ENCODE data around the gene SARS1. TPM values are rescaled to one million over a fixed set of nuclear protein-coding genes. Genes with fewer than 3 reads are reported as not detected.
A peak's percentile ranks its signal among the peaks of the same experiment; 100 is the strongest.

The SARS1 gene
- total and polyA plus RNA-seq, 7 experiments from 2014 or later, result 110 to 179 (median 135) TPM

DNA sequence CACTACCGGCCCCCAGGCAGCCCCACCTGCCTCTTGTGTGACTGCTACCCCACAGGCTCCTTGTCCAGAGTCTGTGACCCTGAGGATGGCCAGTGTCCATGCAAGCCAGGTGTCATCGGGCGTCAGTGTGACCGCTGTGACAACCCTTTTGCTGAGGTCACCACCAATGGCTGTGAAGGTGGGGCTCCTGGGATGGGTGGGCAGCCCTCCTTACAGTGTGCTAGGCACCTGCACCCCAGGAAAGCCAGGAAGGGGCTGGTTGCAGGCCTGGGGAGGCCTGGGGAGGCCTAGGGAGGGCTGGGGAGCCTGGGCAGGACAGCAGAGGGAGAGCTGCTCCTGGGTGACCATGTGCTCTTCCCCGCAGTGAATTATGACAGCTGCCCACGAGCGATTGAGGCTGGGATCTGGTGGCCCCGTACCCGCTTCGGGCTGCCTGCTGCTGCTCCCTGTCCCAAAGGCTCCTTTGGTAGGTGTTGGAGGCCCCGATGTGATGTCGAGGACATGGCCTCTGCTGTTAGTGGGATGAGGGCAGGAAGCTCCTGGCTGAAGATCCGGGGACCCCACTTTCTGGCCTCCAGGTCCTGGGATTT lies 52.1 kb downstream of the SARS1 start:
- POLR2A ChIA-PET, result no interaction called here
- intact Hi-C loops (cut with micrococcal nuclease), result no loop called here
- DNase-seq, result no peak

DNA sequence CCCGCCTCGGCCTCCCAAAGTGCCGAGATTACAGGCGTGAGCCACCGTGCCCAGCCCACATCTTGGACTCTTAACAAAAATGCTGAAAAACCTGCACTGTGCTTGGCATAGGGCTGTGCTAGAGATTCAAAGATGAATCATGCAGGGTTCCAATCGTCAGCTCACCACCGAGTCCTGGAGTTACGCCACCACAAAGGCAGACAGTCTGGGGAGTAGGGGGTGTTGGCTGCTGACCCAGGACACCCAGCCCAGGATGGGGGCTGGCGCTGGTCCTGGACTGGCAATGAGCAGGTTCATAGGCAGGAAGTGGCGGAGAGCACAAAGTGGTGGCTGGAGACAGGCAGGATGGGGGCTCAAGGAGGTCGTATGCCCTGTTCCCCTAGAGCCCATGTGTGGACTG lies 53.2 kb downstream of the SARS1 start:
- no peaks in the 10 kb centered on the region for H3K27me3 ChIP-seq (ENCODE audit: control insufficient read depth in 2 of 2, insufficient read depth in 2 of 2, low read length in 2 of 2)
- DNase-seq (no peak), ATAC-seq (no peak)
- no peak overlapping the region for H3K27ac ChIP-seq (ENCODE audit: low read depth, low read length)
- H3K4me1 Mint-ChIP-seq, result peaks cover 0 to 9% (median 0%) of the 10 kb centered on the region in 7 donors
- peaks cover 0 to 4% (median 0%) of the 10 kb centered on the region in 5 donors for H3K36me3 Mint-ChIP-seq
- H3K9me3 Mint-ChIP-seq, result no peaks in the 10 kb centered on the region
- ChIA-PET POLR2A (no interaction called here), CTCF (interaction anchor here (1.2 kb wide), 1 partner anchor 265 kb away, joined by 5 read pairs; no protein-coding TSS in a partner anchor)
- H3K27me3 Mint-ChIP-seq, result no peaks in the 10 kb centered on the region
- no peaks in the 10 kb centered on the region for H3K36me3 ChIP-seq (ENCODE audit: control insufficient read depth in 2 of 3, insufficient read depth in 3 of 3, low read length in 3 of 3)
- H3K4me3 ChIP-seq (ENCODE audit: low read length), result no peak overlapping the region
- H3K4me1 ChIP-seq (ENCODE audit: control insufficient read depth in 2 of 2, insufficient read depth in 2 of 2, low read length in 2 of 2), result no peaks in the 10 kb centered on the region
- intact Hi-C loops (cut with micrococcal nuclease), result no loop called here
- no peak overlapping the region for H3K27ac Mint-ChIP-seq
- no peak overlapping the region for H3K4me3 Mint-ChIP-seq
- H3K9me3 ChIP-seq (ENCODE audit: control insufficient read depth in 2 of 3, low read length in 3 of 3), result no peaks in the 10 kb centered on the region

More for the DNA sequence above, 52.1 kb downstream of the SARS1 start:
- Histone ChIP-seq H3K27ac (ENCODE audit: low read depth, low read length) (no peak overlapping the region), H3K4me3 (ENCODE audit: low read length) (no peak overlapping the region), H3K4me1 (ENCODE audit: control insufficient read depth in 2 of 2, insufficient read depth in 2 of 2, low read length in 2 of 2) (no peaks in the 10 kb centered on the region), H3K27me3 (ENCODE audit: control insufficient read depth in 2 of 2, insufficient read depth in 2 of 2, low read length in 2 of 2) (no peaks in the 10 kb centered on the region), H3K36me3 (ENCODE audit: control insufficient read depth in 2 of 3, insufficient read depth in 3 of 3, low read length in 3 of 3) (no peaks in the 10 kb centered on the region), H3K9me3 (ENCODE audit: control insufficient read depth in 2 of 3, low read length in 3 of 3) (no peaks in the 10 kb centered on the region)
- CTCF ChIA-PET, result interaction anchor here (0.6 to 1.5 kb wide), 2 partner anchors 20 to 267 kb away, joined by 5 to 7 read pairs; no protein-coding TSS in a partner anchor
- Mint-ChIP-seq H3K9me3 (no peaks in the 10 kb centered on the region), H3K27me3 (no peaks in the 10 kb centered on the region), H3K4me3 (no peak overlapping the region), H3K36me3 (peaks cover 0 to 4% (median 0%) of the 10 kb centered on the region in 5 donors), H3K27ac (no peak overlapping the region), H3K4me1 (peaks cover 0 to 9% (median 0%) of the 10 kb centered on the region in 7 donors)
- no peak for ATAC-seq

DNA sequence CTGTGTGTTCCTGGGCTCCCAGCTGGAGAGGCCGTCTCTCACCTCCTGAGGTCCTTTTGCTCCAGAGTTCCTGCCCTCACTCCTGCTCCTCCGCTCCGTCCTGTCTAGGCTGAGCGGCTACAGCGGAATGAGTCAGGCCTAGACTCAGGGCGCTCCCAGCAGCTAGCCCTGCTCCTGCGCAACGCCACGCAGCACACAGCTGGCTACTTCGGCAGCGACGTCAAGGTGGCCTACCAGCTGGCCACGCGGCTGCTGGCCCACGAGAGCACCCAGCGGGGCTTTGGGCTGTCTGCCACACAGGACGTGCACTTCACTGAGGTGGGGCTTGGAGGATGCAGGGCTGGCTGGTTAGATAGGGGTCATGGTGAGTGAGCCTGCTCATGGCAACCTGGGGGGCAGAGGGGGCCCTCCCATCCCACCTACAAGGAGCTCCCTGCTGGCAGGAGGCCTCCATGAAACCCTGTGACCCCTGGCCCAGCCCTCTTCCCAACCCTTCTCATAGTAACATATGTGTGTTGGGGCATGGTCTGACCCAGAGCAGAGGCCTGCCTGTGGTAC lies 54.1 kb downstream of the SARS1 start:
- CTCF ChIA-PET, result interaction anchor here (0.7 kb wide), 1 partner anchor 268 kb away, joined by 3 read pairs; no protein-coding TSS in a partner anchor
- Mint-ChIP-seq H3K4me1 (peaks cover 0 to 9% (median 0%) of the 10 kb centered on the region in 7 donors), H3K4me3 (no peak overlapping the region), H3K27me3 (no peaks in the 10 kb centered on the region), H3K27ac (no peak overlapping the region), H3K9me3 (no peaks in the 10 kb centered on the region), H3K36me3 (peaks cover 0 to 4% (median 0%) of the 10 kb centered on the region in 5 donors)
- intact Hi-C loops (cut with micrococcal nuclease), result no loop called here
- Histone ChIP-seq H3K27me3 (ENCODE audit: control insufficient read depth in 2 of 2, insufficient read depth in 2 of 2, low read length in 2 of 2) (no peaks in the 10 kb centered on the region), H3K9me3 (ENCODE audit: control insufficient read depth in 2 of 3, low read length in 3 of 3) (no peaks in the 10 kb centered on the region), H3K4me3 (ENCODE audit: low read length) (no peak overlapping the region), H3K27ac (ENCODE audit: low read depth, low read length) (no peak overlapping the region), H3K36me3 (ENCODE audit: control insufficient read depth in 2 of 3, insufficient read depth in 3 of 3, low read length in 3 of 3) (no peaks in the 10 kb centered on the region), H3K4me1 (ENCODE audit: control insufficient read depth in 2 of 2, insufficient read depth in 2 of 2, low read length in 2 of 2) (no peaks in the 10 kb centered on the region)
- POLR2A ChIA-PET, result no interaction called here
- ATAC-seq (no peak), DNase-seq (no peak)

DNA sequence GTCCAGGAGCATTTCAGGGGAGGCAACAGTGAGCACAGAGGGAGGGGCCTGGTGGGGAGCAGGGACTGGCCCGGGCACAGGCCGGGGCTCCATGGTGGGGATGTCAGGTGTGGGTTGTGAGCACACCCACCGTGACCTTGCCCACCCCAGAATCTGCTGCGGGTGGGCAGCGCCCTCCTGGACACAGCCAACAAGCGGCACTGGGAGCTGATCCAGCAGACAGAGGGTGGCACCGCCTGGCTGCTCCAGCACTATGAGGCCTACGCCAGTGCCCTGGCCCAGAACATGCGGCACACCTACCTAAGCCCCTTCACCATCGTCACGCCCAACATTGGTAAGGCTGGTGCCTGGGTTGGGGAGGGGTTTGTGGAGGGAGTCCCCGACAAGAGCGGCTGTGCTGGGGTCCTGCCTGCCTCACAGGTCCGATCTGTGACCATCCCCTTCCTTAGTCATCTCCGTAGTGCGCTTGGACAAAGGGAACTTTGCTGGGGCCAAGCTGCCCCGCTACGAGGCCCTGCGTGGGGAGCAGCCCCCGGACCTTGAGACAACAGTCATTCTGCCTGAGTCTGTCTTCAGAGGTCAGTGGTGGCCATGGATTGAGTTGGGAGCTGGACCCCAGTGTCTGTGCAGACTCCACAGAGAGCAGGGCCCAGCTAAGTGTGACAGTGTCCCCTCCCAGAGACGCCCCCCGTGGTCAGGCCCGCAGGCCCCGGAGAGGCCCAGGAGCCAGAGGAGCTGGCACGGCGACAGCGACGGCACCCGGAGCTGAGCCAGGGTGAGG lies 54.9 kb downstream of the SARS1 start:
- Histone ChIP-seq H3K27me3 (ENCODE audit: control insufficient read depth in 2 of 2, insufficient read depth in 2 of 2, low read length in 2 of 2) (no peaks in the 10 kb centered on the region), H3K36me3 (ENCODE audit: control insufficient read depth in 2 of 3, insufficient read depth in 3 of 3, low read length in 3 of 3) (no peaks in the 10 kb centered on the region), H3K4me3 (ENCODE audit: low read length) (no peak overlapping the region), H3K4me1 (ENCODE audit: control insufficient read depth in 2 of 2, insufficient read depth in 2 of 2, low read length in 2 of 2) (no peaks in the 10 kb centered on the region), H3K27ac (ENCODE audit: low read depth, low read length) (no peak overlapping the region), H3K9me3 (ENCODE audit: control insufficient read depth in 2 of 3, low read length in 3 of 3) (no peaks in the 10 kb centered on the region)
- Mint-ChIP-seq H3K27me3 (no peaks in the 10 kb centered on the region), H3K4me3 (no peak overlapping the region), H3K4me1 (peaks cover 0 to 3% (median 0%) of the 10 kb centered on the region in 7 donors), H3K27ac (no peak overlapping the region), H3K36me3 (peaks cover 0 to 4% (median 0%) of the 10 kb centered on the region in 5 donors), H3K9me3 (no peaks in the 10 kb centered on the region)
- no peak for DNase-seq
- ChIA-PET POLR2A (no interaction called here), CTCF (no interaction called here)
- ATAC-seq, result no peak
- intact Hi-C loops (cut with micrococcal nuclease), result no loop called here

DNA sequence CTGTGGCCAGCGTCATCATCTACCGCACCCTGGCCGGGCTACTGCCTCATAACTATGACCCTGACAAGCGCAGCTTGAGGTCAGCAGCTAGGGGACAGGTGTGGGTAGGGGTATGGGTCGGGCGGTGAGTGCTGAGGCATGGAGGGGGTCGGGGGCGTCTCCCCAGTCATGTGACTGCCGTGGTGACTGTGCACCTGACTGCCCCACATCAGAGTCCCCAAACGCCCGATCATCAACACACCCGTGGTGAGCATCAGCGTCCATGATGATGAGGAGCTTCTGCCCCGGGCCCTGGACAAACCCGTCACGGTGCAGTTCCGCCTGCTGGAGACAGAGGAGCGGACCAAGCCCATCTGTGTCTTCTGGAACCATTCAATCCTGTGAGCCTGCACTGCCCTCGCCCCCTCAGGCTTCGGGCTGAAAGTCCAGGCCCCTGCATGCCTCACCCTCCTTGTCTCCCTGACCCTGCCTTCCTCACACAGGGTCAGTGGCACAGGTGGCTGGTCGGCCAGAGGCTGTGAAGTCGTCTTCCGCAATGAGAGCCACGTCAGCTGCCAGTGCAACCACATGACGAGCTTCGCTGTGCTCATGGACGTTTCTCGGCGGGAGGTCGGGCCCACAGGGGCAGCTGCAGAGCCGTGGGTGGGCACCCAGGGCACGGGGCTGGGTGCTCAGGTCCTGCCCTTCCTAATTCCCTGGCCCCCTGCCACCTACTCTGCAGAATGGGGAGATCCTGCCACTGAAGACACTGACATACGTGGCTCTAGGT lies 55.7 kb downstream of the SARS1 start:
- intact Hi-C loops (cut with micrococcal nuclease), result no loop called here
- no peak overlapping the region for H3K27ac Mint-ChIP-seq
- no peak for ATAC-seq

DNA sequence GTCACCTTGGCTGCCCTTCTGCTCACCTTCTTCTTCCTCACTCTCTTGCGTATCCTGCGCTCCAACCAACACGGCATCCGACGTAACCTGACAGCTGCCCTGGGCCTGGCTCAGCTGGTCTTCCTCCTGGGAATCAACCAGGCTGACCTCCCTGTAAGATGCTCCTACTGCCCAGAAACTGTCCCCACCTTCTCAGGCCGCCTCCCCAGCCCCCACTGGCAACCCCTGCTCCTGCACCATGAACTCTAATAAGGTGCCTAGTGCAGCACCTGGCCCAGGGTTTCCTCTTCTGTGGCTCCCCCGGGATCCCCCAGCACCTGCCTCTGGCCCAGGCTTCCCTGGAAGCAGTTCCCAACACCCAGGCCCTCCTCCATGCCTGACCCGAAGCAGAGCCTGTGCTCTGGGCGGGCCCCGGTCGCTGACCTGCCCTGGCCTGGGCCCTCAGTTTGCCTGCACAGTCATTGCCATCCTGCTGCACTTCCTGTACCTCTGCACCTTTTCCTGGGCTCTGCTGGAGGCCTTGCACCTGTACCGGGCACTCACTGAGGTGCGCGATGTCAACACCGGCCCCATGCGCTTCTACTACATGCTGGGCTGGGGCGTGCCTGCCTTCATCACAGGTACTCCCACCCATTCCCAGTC lies 56.4 kb downstream of the SARS1 start:
- H3K9me3 Mint-ChIP-seq, result no peaks in the 10 kb centered on the region
- H3K36me3 ChIP-seq (ENCODE audit: control insufficient read depth in 2 of 3, insufficient read depth in 3 of 3, low read length in 3 of 3), result no peaks in the 10 kb centered on the region
- no peak overlapping the region for H3K4me3 Mint-ChIP-seq

More for the DNA sequence above, 55.7 kb downstream of the SARS1 start:
- Histone ChIP-seq H3K36me3 (ENCODE audit: control insufficient read depth in 2 of 3, insufficient read depth in 3 of 3, low read length in 3 of 3) (no peaks in the 10 kb centered on the region), H3K4me1 (ENCODE audit: control insufficient read depth in 2 of 2, insufficient read depth in 2 of 2, low read length in 2 of 2) (no peaks in the 10 kb centered on the region), H3K27ac (ENCODE audit: low read depth, low read length) (no peak overlapping the region), H3K27me3 (ENCODE audit: control insufficient read depth in 2 of 2, insufficient read depth in 2 of 2, low read length in 2 of 2) (no peaks in the 10 kb centered on the region), H3K4me3 (ENCODE audit: low read length) (no peak overlapping the region), H3K9me3 (ENCODE audit: control insufficient read depth in 2 of 3, low read length in 3 of 3) (no peaks in the 10 kb centered on the region)
- H3K36me3 Mint-ChIP-seq, result peaks cover 0 to 4% (median 0%) of the 10 kb centered on the region in 5 donors
- H3K9me3 Mint-ChIP-seq, result no peaks in the 10 kb centered on the region
- H3K4me1 Mint-ChIP-seq, result peaks cover 0 to 5% (median 2%) of the 10 kb centered on the region in 7 donors
- no peaks in the 10 kb centered on the region for H3K27me3 Mint-ChIP-seq
- no peak overlapping the region for H3K4me3 Mint-ChIP-seq
- DNase-seq, result no peak
- ChIA-PET POLR2A (no interaction called here), CTCF (no interaction called here)

More for the DNA sequence above, 56.4 kb downstream of the SARS1 start:
- Histone ChIP-seq H3K27ac (ENCODE audit: low read depth, low read length) (no peak overlapping the region), H3K4me1 (ENCODE audit: control insufficient read depth in 2 of 2, insufficient read depth in 2 of 2, low read length in 2 of 2) (no peaks in the 10 kb centered on the region), H3K27me3 (ENCODE audit: control insufficient read depth in 2 of 2, insufficient read depth in 2 of 2, low read length in 2 of 2) (no peaks in the 10 kb centered on the region), H3K9me3 (ENCODE audit: control insufficient read depth in 2 of 3, low read length in 3 of 3) (no peaks in the 10 kb centered on the region), H3K4me3 (ENCODE audit: low read length) (no peak overlapping the region)
- Mint-ChIP-seq H3K27ac (peak overlapping the region in 2 of 9 donors; percentile 62 to 87), H3K4me1 (peaks cover 0 to 5% (median 2%) of the 10 kb centered on the region in 7 donors), H3K27me3 (no peaks in the 10 kb centered on the region), H3K36me3 (peaks cover 0 to 4% (median 0%) of the 10 kb centered on the region in 5 donors)
- intact Hi-C loops (cut with micrococcal nuclease), result no loop called here
- ChIA-PET CTCF (no interaction called here), POLR2A (no interaction called here)
- no peak for DNase-seq
- ATAC-seq, result no peak
